Hepatocyte (in vitro differentiated cells): Measurements from ENCODE around the gene SELENOV. TPM values are rescaled to one million over a fixed set of nuclear protein-coding genes. Genes with fewer than 3 reads are reported as not detected.

ENCODE experiments used
- DNase-seq: peaks from one replicate; pipeline ENCODE4 v3.0.0-alpha.2; 2016; ENCODE audit warnings: low spot score
- H2AFZ ChIP-seq: fragments of 200-600 bp; sonication (generic); 2 replicates; pipeline ENCODE4 v1.6.0; 2016; ENCODE audit warnings: antibody characterized with exemption, mild to moderate bottlenecking
- H3K27ac ChIP-seq: fragments of 200-600 bp; sonication (generic); 2 replicates; pipeline ENCODE4 v1.5.1; 2016; ENCODE audit warnings: mild to moderate bottlenecking
- H3K27me3 ChIP-seq: fragments of 200-600 bp; sonication (generic); 2 replicates; pipeline ENCODE4 v1.6.1; 2016
- H3K36me3 ChIP-seq: fragments of 200-600 bp; sonication (generic); replicated peaks from 2 replicates; pipeline ENCODE4 v1.5.1; 2016; ENCODE audit warnings: low read depth; ENCODE audit not compliant: insufficient read depth
- H3K4me1 ChIP-seq: fragments of 200-600 bp; sonication (generic); 2 replicates; pipeline ENCODE4 v1.5.1; 2016; ENCODE audit warnings: mild to moderate bottlenecking, moderate library complexity; ENCODE audit not compliant: insufficient read depth
- H3K4me2 ChIP-seq: fragments of 200-600 bp; sonication (generic); 2 replicates; pipeline ENCODE4 v1.6.0; 2016
- H3K4me3 ChIP-seq: fragments of 200-600 bp; sonication (generic); 2 replicates; pipeline ENCODE4 v1.5.1; 2016; ENCODE audit warnings: mild to moderate bottlenecking
- H3K79me2 ChIP-seq: fragments of 200-600 bp; sonication (generic); 2 replicates; pipeline ENCODE4 v1.6.0; 2017; ENCODE audit warnings: mild to moderate bottlenecking
- H3K9me2 ChIP-seq: fragments of 200-600 bp; sonication (generic); replicated peaks from 2 replicates; pipeline ENCODE4 v1.6.0; 2017; ENCODE audit warnings: mild to moderate bottlenecking; ENCODE audit not compliant: insufficient read depth
- H3K9me3 ChIP-seq: fragments of 200-600 bp; sonication (generic); 2 replicates; pipeline ENCODE4 v1.5.1; 2016; ENCODE audit warnings: low read depth, mild to moderate bottlenecking
- H4K20me1 ChIP-seq: fragments of 200-600 bp; sonication (generic); 2 replicates; pipeline ENCODE4 v1.6.0; 2016; ENCODE audit warnings: mild to moderate bottlenecking; ENCODE audit not compliant: insufficient read depth, poor library complexity, severe bottlenecking
- EZH2 ChIP-seq: fragments of 200-600 bp; sonication (generic); IDR thresholded peaks from 2 replicates; pipeline ENCODE4 v1.6.1; 2016; ENCODE audit warnings: antibody characterized with exemption, mild to moderate bottlenecking, borderline replicate concordance
- EZH2phosphoT487 ChIP-seq: fragments of 200-600 bp; sonication (generic); IDR thresholded peaks from one replicate; pipeline ENCODE4 v1.6.1; 2018; ENCODE audit warnings: antibody characterized with exemption, mild to moderate bottlenecking, low read depth, moderate library complexity; ENCODE audit not compliant: unreplicated experiment, severe bottlenecking
- WGBS: methylation state at CpG from one replicate; pipeline ENCODE4 v1.1.6; 2016; ENCODE audit warnings: low lambda C conversion rate; ENCODE audit errors: missing lambda C conversion rate; 5-methylcytosine and 5-hydroxymethylcytosine counted together
- polyA plus RNA-seq: library from polyadenylated mRNA; unstranded; fragments of >200 nt; fragmentation: Nextera tagmentation; extraction: Ambion mirVana; gene quantifications from 2 replicates; pipeline ENCODE4 v1.2.1, GENCODE V29; 2016
- total RNA-seq: library from RNA; depleted of rRNA; stranded (reverse); fragments of >200 nt; gene quantifications from 2 replicates; pipeline ENCODE4 v1.2.3, GENCODE V29; 2014
- TF ChIP-seq, protein P1 (sequence below): fragments of 200-600 bp; sonication (generic); IDR thresholded peaks from 2 replicates; pipeline ENCODE4 v1.5.1; 2016; ENCODE audit warnings: antibody characterized with exemption, mild to moderate bottlenecking; ENCODE audit not compliant: poor library complexity

The SELENOV gene
- total and polyA plus RNA-seq, 2 experiments from 2014 or later: 0.50 to 0.98 TPM

GRCh38 chr19:39507715-39508364 is 7.1 kb upstream of the SELENOV start:
- Histone ChIP-seq H3K4me2 (peak overlapping the region; percentile 96), H3K79me2 (no peaks in the 10 kb centered on the region), H3K36me3 (no peaks in the 10 kb centered on the region), H3K4me1 (peaks cover 6% of the 10 kb centered on the region), H3K27me3 (peaks cover 47% of the 10 kb centered on the region), H3K9me3 (no peaks in the 10 kb centered on the region), H3K9me2 (no peaks in the 10 kb centered on the region), H3K4me3 (peak overlapping the region; percentile 20), H3K27ac (no peak overlapping the region), H2AFZ (peak overlapping the region; percentile 93), H4K20me1 (no peaks in the 10 kb centered on the region)
- no peak for DNase-seq
- TF ChIP-seq EZH2 (no peak), EZH2phosphoT487 (no peak)
- TF ChIP-seq, protein P1, sequence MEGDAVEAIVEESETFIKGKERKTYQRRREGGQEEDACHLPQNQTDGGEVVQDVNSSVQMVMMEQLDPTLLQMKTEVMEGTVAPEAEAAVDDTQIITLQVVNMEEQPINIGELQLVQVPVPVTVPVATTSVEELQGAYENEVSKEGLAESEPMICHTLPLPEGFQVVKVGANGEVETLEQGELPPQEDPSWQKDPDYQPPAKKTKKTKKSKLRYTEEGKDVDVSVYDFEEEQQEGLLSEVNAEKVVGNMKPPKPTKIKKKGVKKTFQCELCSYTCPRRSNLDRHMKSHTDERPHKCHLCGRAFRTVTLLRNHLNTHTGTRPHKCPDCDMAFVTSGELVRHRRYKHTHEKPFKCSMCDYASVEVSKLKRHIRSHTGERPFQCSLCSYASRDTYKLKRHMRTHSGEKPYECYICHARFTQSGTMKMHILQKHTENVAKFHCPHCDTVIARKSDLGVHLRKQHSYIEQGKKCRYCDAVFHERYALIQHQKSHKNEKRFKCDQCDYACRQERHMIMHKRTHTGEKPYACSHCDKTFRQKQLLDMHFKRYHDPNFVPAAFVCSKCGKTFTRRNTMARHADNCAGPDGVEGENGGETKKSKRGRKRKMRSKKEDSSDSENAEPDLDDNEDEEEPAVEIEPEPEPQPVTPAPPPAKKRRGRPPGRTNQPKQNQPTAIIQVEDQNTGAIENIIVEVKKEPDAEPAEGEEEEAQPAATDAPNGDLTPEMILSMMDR: no peak
- WGBS: 37% methylated on average over 24 of the region's 24 CpGs

- Histone ChIP-seq H3K27me3 (peaks cover 48% of the 10 kb centered on the region), H4K20me1 (no peaks in the 10 kb centered on the region), H2AFZ (no peak overlapping the region), H3K27ac (no peak overlapping the region), H3K9me2 (no peaks in the 10 kb centered on the region), H3K79me2 (no peaks in the 10 kb centered on the region), H3K4me3 (no peak overlapping the region), H3K36me3 (no peaks in the 10 kb centered on the region), H3K9me3 (no peaks in the 10 kb centered on the region), H3K4me1 (peaks cover 6% of the 10 kb centered on the region), H3K4me2 (no peak overlapping the region)
- TF ChIP-seq EZH2 (no peak), EZH2phosphoT487 (no peak)
- TF ChIP-seq, protein P1: no peak
- WGBS: 84% methylated on average over 9 of the region's 9 CpGs
- no peak for DNase-seq
These were observed 6.3 kb upstream of the SELENOV start for GRCh38 chr19:39508629-39509028.

DNA sequence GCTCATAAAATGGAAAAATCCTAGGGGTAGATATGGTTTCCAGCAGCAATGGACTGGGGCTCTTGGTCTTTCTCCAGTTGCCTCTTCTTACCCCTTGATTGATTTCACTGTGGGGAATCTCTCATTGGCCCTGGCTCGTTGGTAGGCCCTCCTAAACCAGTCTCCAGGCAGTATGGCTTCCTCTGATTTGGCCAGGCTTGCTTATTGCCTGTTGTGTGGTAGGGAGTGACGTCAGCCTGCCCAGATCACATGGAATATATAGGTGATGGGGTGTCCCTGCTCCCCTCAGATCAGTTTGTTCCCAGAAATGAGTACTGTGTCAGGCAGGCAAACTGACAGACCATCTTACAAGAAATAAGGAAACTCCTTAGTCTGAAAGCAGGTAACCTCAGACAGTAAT is 5.7 kb upstream of the SELENOV start:
- peaks cover 6% of the 10 kb centered on the region for H3K4me1 ChIP-seq
- no peaks in the 10 kb centered on the region for H3K79me2 ChIP-seq
- no peak overlapping the region for H3K27ac ChIP-seq
- no peak overlapping the region for H2AFZ ChIP-seq
- no peaks in the 10 kb centered on the region for H3K9me2 ChIP-seq
- no peaks in the 10 kb centered on the region for H3K9me3 ChIP-seq
- no peak overlapping the region for H3K4me3 ChIP-seq
- no peak for DNase-seq
- H3K36me3 ChIP-seq: no peaks in the 10 kb centered on the region
- WGBS: 64% methylated on average over 2 of the region's 2 CpGs
- no peaks in the 10 kb centered on the region for H4K20me1 ChIP-seq
- H3K4me2 ChIP-seq: no peak overlapping the region
- H3K27me3 ChIP-seq: peaks cover 48% of the 10 kb centered on the region
- TF ChIP-seq, protein P1: no peak
- TF ChIP-seq EZH2 (no peak), EZH2phosphoT487 (no peak)

- Histone ChIP-seq H3K4me3 (no peak overlapping the region), H3K36me3 (no peaks in the 10 kb centered on the region), H2AFZ (no peak overlapping the region), H3K9me2 (no peaks in the 10 kb centered on the region), H3K27ac (no peak overlapping the region), H3K9me3 (no peaks in the 10 kb centered on the region), H3K27me3 (peaks cover 61% of the 10 kb centered on the region), H3K4me2 (no peak overlapping the region), H3K4me1 (no peaks in the 10 kb centered on the region), H3K79me2 (no peaks in the 10 kb centered on the region), H4K20me1 (no peaks in the 10 kb centered on the region)
- no peak for TF ChIP-seq EZH2
- TF ChIP-seq EZH2phosphoT487: no peak
- TF ChIP-seq, protein P1: no peak
- WGBS: 79% methylated on average over 2 of the region's 2 CpGs
- DNase-seq: no peak
These were observed 2.0 kb upstream of the SELENOV start for GRCh38 chr19:39512988-39513387.
